ENCODE measurements around the gene C6. TPM values are rescaled to one million over a fixed set of nuclear protein-coding genes. Genes with fewer than 3 reads are reported as not detected.
"Not testable (repeated sequence)": the region's sequence is repeated elsewhere in the genome, so short reads cannot be mapped to it uniquely, and the experiment has no call there.

Gene C6
- total RNA-seq, 1 donor from 2014 or later = not detected

- intact Hi-C loops (cut with micrococcal nuclease) = no loop called here
These were observed 12.8 kb downstream of the C6 start for GRCh38 chr5:41200506-41200905.

GRCh38 chr5:41199660-41200059, 13.7 kb downstream of the C6 start:
- intact Hi-C loops (cut with micrococcal nuclease) = no loop called here

- intact Hi-C loops (cut with micrococcal nuclease) = no loop called here
These were observed 17.1 kb downstream of the C6 start for GRCh38 chr5:41196197-41196596.

GRCh38 chr5:41195228-41195627, 18.1 kb downstream of the C6 start:
- intact Hi-C loops (cut with micrococcal nuclease) = no loop called here

GRCh38 chr5:41194339-41194738, 19.0 kb downstream of the C6 start:
- intact Hi-C loops (cut with micrococcal nuclease) = no loop called here

- intact Hi-C loops (cut with micrococcal nuclease) = no loop called here
These were observed 19.7 kb downstream of the C6 start for GRCh38 chr5:41193456-41194205.

- intact Hi-C loops (cut with micrococcal nuclease) = no loop called here
These were observed 22.1 kb downstream of the C6 start for GRCh38 chr5:41191249-41191648.

GRCh38 chr5:41186143-41186542, 27.2 kb downstream of the C6 start:
- intact Hi-C loops (cut with micrococcal nuclease) = no loop called here

- intact Hi-C loops (cut with micrococcal nuclease) = not testable (repeated sequence)
These were observed 30.0 kb downstream of the C6 start for GRCh38 chr5:41183331-41183730.

- intact Hi-C loops (cut with micrococcal nuclease) = no loop called here
These were observed 30.7 kb downstream of the C6 start for GRCh38 chr5:41182666-41183065.

- intact Hi-C loops (cut with micrococcal nuclease) = no loop called here
These were observed 31.4 kb downstream of the C6 start for GRCh38 chr5:41181691-41182564.

- intact Hi-C loops (cut with micrococcal nuclease) = no loop called here
These were observed 36.4 kb downstream of the C6 start for GRCh38 chr5:41176952-41177351.

- intact Hi-C loops (cut with micrococcal nuclease) = no loop called here
These were observed 41.3 kb downstream of the C6 start for GRCh38 chr5:41172012-41172411.

- intact Hi-C loops (cut with micrococcal nuclease) = no loop called here
These were observed 52.1 kb downstream of the C6 start for GRCh38 chr5:41161271-41161670.

- intact Hi-C loops (cut with micrococcal nuclease) = no loop called here
These were observed 55.9 kb downstream of the C6 start for GRCh38 chr5:41157272-41157894.

GRCh38 chr5:41156739-41157138, 56.6 kb downstream of the C6 start:
- intact Hi-C loops (cut with micrococcal nuclease) = no loop called here

- intact Hi-C loops (cut with micrococcal nuclease) = no loop called here
These were observed 58.8 kb downstream of the C6 start for GRCh38 chr5:41154491-41154890.

GRCh38 chr5:41151564-41151963, 61.8 kb downstream of the C6 start:
- intact Hi-C loops (cut with micrococcal nuclease) = no loop called here

GRCh38 chr5:41148448-41148847, 64.9 kb downstream of the C6 start:
- intact Hi-C loops (cut with micrococcal nuclease) = no loop called here

- intact Hi-C loops (cut with micrococcal nuclease) = no loop called here
These were observed 68.0 kb downstream of the C6 start for GRCh38 chr5:41145306-41145705.

- intact Hi-C loops (cut with micrococcal nuclease) = no loop called here
These were observed 70.0 kb downstream of the C6 start for GRCh38 chr5:41143131-41143901.

Data from T-helper 1 cell treated with Interleukin-12 subunit alpha and Interleukin-12 subunit beta and Interleukin-4 antibody, amounts not matched to agents 30 ng/mL and 1 ng/mL, for 36 hours (primary cell).